PFSK-1 (cell line): Measurements from ENCODE around the gene DIAPH2.

Experiments used
- FOXP2 ChIP-seq: optimal IDR thresholded peaks from 2 replicates; pipeline ENCODE3; 2011; ENCODE audit warnings: borderline replicate concordance, control low read depth, inconsistent platforms; ENCODE audit not compliant: insufficient read depth; ENCODE audit errors: extremely low read length, extremely low read depth
- POLR2AphosphoS5 ChIP-seq: IDR thresholded peaks from 2 replicates; pipeline ENCODE4 v1.6.1; 2012; ENCODE audit warnings: low read depth, mild to moderate bottlenecking, control low read depth, low read length, moderate library complexity
- SIN3A ChIP-seq: IDR thresholded peaks from 2 replicates; pipeline ENCODE4 v1.6.1; 2012; ENCODE audit warnings: mild to moderate bottlenecking, low read length, moderate library complexity, borderline replicate concordance; ENCODE audit not compliant: insufficient read depth

- TF ChIP-seq POLR2AphosphoS5 (no peak), SIN3A (no peak), FOXP2 (no peak)
Measured at GRCh38 chrX:96776966-96777365, 92.3 kb downstream of the DIAPH2 start.
